Immature natural killer cell (primary cell): Measurements from ENCODE around the gene GON7. TPM values are rescaled to one million over a fixed set of nuclear protein-coding genes. Genes with fewer than 3 reads are reported as not detected.
"Not testable (repeated sequence)": the region's sequence is repeated elsewhere in the genome, so short reads cannot be mapped to it uniquely, and the experiment has no call there.

Experiments
- DNase-seq, 3 donors: peaks; one replicate each; pipeline ENCODE4 v3.0.0; 2022; ENCODE audit warnings: mixed read lengths in 1 of 3
- H3K27ac Mint-ChIP-seq, 6 donors: one replicate each; pipeline ENCODE4 v1.8.0; 2020; ENCODE audit warnings: mixed read lengths in 6 of 6, mild to moderate bottlenecking in 5 of 6, inconsistent platforms in 4 of 6, moderate library complexity in 3 of 6
- H3K27me3 Mint-ChIP-seq, 3 donors: one replicate each; pipeline ENCODE4 v1.8.0; 2020 to 2021; ENCODE audit warnings: low read depth in 3 of 3, mild to moderate bottlenecking in 3 of 3, mixed read lengths in 3 of 3, moderate library complexity in 3 of 3, inconsistent platforms in 1 of 3
- H3K36me3 Mint-ChIP-seq, 3 donors: one replicate each; pipeline ENCODE4 v1.8.0; 2020; ENCODE audit warnings: mixed read lengths in 3 of 3, inconsistent platforms in 2 of 3, mild to moderate bottlenecking in 2 of 3
- H3K4me1 Mint-ChIP-seq, 2 donors: one replicate each; pipeline ENCODE4 v1.8.0; 2020; ENCODE audit warnings: inconsistent platforms in 2 of 2, mild to moderate bottlenecking in 2 of 2, mixed read lengths in 2 of 2, moderate library complexity in 1 of 2
- H3K4me3 Mint-ChIP-seq, 5 donors: one replicate each; pipeline ENCODE4 v1.8.0; 2020; ENCODE audit warnings: mild to moderate bottlenecking in 5 of 5, mixed read lengths in 5 of 5, inconsistent platforms in 3 of 5, moderate library complexity in 3 of 5
- H3K9me3 Mint-ChIP-seq, 6 donors: one replicate each; pipeline ENCODE4 v1.8.0; 2020; ENCODE audit warnings: mild to moderate bottlenecking in 6 of 6, mixed read lengths in 6 of 6, inconsistent platforms in 4 of 6, moderate library complexity in 3 of 6
- polyA plus RNA-seq, 3 donors: library from polyadenylated mRNA; unstranded; fragments of 300-500 nt; fragmentation: Illumina TruSeq; gene quantifications; one replicate each; pipeline ENCODE4 v1.2.3, GENCODE V29; 2021

Gene GON7
- polyA plus RNA-seq, 3 donors from 2014 or later, result 22.1 to 24.8 (median 22.4) TPM

DNA sequence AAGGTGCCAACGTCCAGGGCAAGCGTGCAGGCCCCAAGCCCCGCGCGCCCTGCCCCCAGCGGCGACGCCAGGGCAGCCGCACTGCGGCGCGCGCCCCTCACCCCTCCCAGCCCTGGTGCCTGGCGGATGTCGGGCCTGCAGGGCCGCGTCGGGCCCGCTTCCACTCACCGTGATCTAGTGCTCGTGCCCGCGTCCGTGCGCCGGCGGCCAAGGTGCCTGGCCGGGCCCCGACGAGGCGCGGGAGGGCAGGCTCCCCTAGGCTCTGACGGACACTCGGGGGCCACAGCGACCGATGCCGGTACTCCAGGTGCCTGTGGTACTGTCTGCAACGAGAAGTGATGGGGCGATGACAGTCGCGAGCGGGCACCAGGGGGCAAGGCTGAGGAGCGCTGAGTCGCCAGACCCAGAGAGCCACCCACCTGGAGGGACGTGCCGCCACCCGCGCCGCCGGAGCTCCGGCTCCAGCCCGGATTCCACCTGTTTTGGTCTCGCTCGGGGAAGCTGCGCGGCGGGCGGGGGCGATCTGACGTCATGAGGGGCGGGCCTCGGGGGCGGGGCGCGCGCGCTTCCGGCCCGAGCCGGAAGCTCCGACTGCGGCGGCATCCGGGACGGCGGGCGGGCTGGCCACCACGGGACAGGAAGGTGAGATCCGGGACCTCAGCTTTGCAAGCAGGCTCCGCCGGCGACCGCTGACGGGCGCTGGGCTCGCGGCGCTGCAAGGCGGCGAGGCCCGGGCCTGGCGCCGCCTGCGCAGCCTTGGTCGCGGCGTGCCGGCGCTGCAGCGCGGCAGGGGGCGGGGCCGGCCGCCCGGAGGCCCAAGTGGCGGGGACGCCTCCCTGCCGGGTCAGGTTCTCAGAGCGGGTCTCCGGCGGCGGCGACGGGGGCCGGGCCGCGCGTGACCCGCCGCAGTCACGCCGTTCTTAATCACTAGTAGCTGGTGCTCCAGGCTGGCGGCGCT is 22.2 kb downstream of the GON7 start, which contains the start of the genes LYSET and MOAP1:
Gene LYSET (plus strand): TSS at position 927 of the 958 bp plus-strand sequence. CDS start 89 bp downstream, outside the sequence.
Gene MOAP1 (minus strand): TSS at position 507 of the 958 bp plus-strand sequence. CDS start 655 bp downstream, outside the sequence.
- peaks cover 3 to 9% (median 4%) of the 10 kb centered on the region in 3 donors for H3K36me3 Mint-ChIP-seq
- H3K27me3 Mint-ChIP-seq, result peaks cover 5 to 21% (median 17%) of the 10 kb centered on the region in 3 donors
- H3K27ac Mint-ChIP-seq, result peak within 1 kb of the TSS; percentile 96 to 98 (median 97)
- DNase-seq, result peak; percentile 92 to 95 (median 94)
- no peaks in the 10 kb centered on the region for H3K9me3 Mint-ChIP-seq
- peaks cover 34 to 42% of the 10 kb centered on the region in 2 donors for H3K4me1 Mint-ChIP-seq
- peak within 1 kb of the TSS; percentile 93 to 96 (median 94) for H3K4me3 Mint-ChIP-seq

DNA sequence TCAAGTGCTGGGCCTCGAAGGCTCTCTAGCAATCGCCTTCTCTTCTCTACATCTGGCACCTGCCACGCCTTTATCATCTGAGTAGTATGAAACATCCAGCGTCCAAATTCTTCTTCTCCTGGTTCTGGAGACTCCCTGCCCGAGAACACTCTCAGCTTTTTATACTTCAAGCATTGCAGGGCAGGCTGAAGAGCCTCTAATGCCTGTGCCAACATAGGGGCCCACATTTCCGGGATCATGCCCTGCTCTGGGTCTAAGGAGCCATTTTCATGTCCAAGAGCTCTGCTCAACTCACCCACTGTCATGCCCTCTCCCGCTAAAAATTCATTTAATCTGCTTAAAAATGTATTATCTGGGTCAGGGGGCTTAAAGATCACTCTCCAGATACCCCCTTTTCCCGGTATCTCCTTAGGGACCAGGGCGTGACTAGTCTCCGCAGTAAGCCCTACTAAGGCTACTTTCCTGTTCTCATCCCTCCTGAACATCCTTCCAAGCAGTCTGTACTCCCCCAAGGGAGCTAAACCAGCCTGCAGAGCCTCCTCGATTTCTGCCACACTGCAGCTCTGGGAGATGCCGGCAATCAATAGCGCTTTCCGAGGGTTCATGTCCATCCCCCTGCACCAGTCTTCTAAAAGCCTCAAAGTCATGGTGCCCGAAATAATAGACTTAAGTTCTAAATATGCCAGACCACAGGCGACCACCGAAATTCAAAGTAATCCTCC is 23.1 kb downstream of the GON7 start:
- Mint-ChIP-seq H3K4me3 (peak overlapping the region; percentile 83 to 89 (median 85)), H3K9me3 (no peaks in the 10 kb centered on the region), H3K27me3 (peaks cover 5 to 21% (median 17%) of the 10 kb centered on the region in 3 donors), H3K4me1 (peaks cover 34 to 42% of the 10 kb centered on the region in 2 donors), H3K27ac (peak overlapping the region; percentile 78 to 98 (median 90)), H3K36me3 (peaks cover 3 to 9% (median 4%) of the 10 kb centered on the region in 3 donors)
- no peak for DNase-seq

DNA sequence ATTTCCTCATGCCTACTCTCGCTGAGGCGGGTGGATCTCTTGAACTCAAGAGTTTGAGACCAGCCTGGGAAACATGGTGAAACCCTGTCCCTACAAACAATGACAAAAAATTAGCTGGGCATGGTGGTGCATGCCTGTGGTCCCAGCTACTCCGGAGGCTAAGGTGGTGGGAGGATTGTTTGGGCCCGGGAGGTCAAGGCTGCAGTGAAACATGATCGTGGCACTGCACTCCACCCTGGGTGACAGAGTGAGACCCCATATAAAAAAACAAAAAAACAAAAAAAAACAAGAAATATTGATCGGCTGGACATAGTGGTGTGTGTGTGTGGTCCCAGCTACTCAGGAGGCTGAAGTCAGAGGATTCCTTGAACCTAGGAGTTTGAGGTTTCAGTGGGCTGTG is 31.4 kb downstream of the GON7 start:
- Mint-ChIP-seq H3K4me3 (no peak overlapping the region), H3K36me3 (no peaks in the 10 kb centered on the region), H3K9me3 (no peaks in the 10 kb centered on the region), H3K27ac (no peak overlapping the region), H3K4me1 (no peaks in the 10 kb centered on the region), H3K27me3 (peaks cover 0 to 4% (median 3%) of the 10 kb centered on the region in 3 donors)
- no peak for DNase-seq

DNA sequence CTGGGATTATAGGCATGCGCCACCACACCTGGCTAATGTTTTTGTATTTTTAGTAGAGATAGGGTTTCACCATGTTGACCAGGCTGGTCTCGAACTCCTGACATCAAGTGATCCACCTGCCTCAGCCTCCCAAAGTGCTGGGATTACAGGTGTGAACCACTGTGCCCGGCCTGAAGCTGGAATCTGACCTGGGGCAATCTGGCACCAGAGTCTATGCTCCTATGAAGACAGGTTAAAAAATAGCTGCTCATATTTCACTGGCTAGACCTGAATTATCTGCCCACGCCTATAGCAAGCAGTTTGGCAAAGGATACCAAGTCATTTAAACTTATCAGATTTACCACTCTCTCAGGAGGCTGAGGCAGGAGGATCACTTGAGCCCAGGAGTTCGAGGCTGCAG is 32.1 kb downstream of the GON7 start:
- not testable (repeated sequence) for H3K4me3 Mint-ChIP-seq, H3K4me1 Mint-ChIP-seq, H3K27me3 Mint-ChIP-seq, DNase-seq, H3K36me3 Mint-ChIP-seq, H3K27ac Mint-ChIP-seq, H3K9me3 Mint-ChIP-seq

DNA sequence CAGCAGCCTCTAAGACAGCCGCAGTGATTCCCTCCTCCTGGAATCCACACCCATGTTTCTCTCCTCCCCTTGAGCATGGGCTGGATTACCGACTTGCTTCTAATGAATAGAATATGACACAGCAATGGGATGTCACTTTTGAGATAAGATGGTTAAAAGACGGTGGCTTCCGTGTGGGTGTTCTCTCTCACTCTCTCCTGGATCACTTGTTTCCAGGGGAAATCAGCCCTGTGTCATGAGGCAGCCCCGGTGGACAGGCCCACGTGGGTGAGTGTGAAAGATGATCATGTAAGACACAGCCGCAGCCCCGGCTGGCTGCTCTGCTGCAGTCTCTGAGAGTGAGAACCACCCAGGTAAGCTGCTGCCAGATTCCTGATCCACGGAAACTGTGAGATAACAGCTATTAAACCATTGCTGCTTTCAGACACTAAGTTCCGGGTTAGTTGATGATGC is 32.9 kb downstream of the GON7 start:
- no peak for DNase-seq
- no peaks in the 10 kb centered on the region for H3K4me1 Mint-ChIP-seq
- H3K36me3 Mint-ChIP-seq, result no peaks in the 10 kb centered on the region
- H3K27ac Mint-ChIP-seq, result no peak overlapping the region
- H3K4me3 Mint-ChIP-seq, result no peak overlapping the region
- H3K9me3 Mint-ChIP-seq, result no peaks in the 10 kb centered on the region
- H3K27me3 Mint-ChIP-seq, result peaks cover 0 to 5% (median under 1%) of the 10 kb centered on the region in 3 donors

DNA sequence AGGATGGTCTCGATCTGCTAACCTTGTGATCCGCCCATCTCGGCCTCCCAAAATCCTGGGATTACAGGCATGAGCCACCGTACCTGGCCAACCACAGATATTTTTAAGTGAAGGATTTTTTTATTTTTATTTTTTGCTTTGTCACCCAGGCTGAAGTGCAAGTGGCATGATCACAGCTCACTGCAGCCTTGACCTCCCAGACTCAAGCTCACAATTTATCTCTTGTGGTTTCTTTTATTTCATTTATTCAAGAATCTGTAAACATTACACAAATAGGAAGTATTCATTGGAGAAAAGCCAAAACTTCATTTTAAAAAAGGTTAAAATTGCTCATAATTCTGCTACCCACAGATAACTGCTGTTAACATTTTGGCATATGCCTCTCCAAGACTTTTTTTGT is 35.5 kb downstream of the GON7 start:
- Mint-ChIP-seq H3K4me3 (no peak overlapping the region), H3K27ac (no peak overlapping the region), H3K4me1 (no peaks in the 10 kb centered on the region), H3K36me3 (no peaks in the 10 kb centered on the region), H3K27me3 (peaks cover 0 to 6% (median 2%) of the 10 kb centered on the region in 3 donors), H3K9me3 (no peaks in the 10 kb centered on the region)
- DNase-seq, result no peak

DNA sequence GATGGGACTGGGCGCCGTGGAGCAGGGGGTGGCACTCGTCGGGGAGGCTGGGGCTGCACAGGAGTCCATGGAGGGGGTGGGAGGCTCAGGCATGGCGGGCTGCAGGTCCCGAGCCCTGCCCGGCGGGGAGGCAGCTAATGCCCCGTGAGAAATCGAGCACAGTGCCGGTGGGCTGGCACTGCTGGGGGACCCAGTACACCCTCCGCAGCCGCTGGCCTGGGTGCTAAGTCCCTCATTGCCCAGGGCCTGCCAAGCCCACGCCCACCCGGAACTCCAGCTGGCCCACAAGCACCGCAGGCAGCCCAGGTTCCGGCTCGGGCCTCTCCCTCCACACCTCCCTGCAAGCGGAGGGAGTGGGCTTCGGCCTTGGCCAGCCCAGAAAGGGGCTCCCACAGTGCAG is 36.7 kb downstream of the GON7 start:
- not testable (repeated sequence) for H3K4me1 Mint-ChIP-seq, H3K9me3 Mint-ChIP-seq, H3K36me3 Mint-ChIP-seq, H3K27ac Mint-ChIP-seq, H3K4me3 Mint-ChIP-seq, H3K27me3 Mint-ChIP-seq, DNase-seq

DNA sequence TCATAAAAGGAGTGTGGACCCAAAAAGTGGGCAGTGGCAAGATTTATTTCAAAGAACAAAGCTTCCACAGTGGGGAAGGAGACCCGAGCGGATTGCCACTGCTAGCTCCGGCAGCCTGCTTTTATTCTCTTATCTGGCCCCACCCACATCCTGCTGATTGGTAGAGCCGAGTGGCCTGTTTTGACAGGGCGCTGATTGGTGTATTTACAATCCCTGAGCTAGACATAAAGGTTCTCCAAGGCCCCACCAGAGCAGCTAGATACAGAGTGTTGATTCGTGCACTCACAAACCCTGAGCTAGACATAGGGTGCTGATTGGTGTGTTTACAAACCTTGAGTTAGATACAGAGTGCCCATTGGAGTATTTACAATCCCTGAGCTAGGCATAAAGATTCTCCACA is 37.2 kb downstream of the GON7 start:
- not testable (repeated sequence) for H3K36me3 Mint-ChIP-seq, H3K27me3 Mint-ChIP-seq, H3K4me3 Mint-ChIP-seq, DNase-seq, H3K27ac Mint-ChIP-seq, H3K4me1 Mint-ChIP-seq, H3K9me3 Mint-ChIP-seq

DNA sequence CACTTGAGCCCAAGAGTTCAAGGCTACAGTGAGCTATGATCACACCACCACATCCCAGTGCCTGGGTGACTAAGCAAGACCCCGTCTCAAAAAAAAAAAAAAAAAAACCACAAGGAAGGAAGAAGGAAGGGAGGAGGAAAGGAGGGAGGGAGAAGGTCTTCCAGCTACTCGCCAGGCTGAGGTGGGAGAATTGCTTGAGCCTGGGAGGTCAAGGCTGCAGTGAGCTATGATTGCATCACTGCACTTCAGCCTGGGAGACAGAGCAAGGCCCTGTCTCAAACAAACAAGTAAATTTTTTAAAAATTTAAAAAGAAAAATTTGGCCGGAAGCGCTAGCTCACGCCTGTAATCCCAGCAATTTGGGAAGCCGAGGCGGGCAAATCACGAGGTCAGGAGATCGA is 38.3 kb downstream of the GON7 start:
- H3K4me3 Mint-ChIP-seq, H3K27me3 Mint-ChIP-seq, H3K4me1 Mint-ChIP-seq, H3K9me3 Mint-ChIP-seq, H3K36me3 Mint-ChIP-seq, H3K27ac Mint-ChIP-seq, DNase-seq: not testable (repeated sequence)

DNA sequence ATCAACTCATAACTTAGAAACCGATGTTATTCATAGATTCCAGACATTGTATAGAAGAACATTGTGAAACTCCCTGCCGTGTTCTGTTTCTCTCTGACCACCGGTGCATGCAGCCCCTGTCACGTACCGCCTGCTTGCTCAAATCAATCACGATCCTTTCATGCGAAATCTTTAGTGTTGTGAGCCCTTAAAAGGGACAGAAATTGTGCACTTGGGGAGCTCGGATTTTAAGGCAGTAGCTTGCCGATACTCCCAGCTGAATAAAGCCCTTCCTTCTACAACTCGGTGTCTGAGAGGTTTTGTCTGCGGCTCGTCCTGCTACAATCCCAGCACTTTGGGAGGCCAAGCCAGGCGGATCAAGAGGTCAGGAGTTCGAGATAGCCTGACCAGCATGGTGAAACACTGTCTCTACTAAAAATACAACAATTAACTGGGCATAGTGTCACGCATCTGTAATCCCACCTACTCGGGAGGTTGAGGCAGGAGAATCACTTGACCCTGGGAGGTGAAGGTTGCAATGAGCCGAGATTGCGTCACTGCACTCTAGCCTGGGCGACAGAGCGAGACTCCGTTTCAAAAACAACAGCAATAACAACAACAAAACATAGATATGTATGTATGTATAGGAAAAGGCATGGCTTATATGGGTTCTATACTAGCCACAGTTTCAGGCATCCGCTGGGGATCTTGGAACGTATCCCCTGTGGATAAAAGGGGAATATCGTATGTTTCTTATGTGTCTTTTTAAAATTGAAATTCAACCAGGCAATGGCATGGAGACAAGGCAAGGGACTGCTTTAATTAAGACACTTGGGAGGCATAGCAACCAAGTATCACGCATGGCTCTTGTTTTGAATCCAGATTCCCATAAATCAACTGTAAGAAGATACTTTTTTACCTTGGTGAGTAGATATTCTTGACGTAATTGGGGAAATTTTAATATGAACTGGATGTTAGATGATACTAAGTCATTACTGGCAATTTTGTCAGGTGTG is 41.3 kb downstream of the GON7 start:
- not testable (repeated sequence) for H3K4me1 Mint-ChIP-seq, H3K27me3 Mint-ChIP-seq, DNase-seq, H3K9me3 Mint-ChIP-seq, H3K4me3 Mint-ChIP-seq, H3K27ac Mint-ChIP-seq, H3K36me3 Mint-ChIP-seq

DNA sequence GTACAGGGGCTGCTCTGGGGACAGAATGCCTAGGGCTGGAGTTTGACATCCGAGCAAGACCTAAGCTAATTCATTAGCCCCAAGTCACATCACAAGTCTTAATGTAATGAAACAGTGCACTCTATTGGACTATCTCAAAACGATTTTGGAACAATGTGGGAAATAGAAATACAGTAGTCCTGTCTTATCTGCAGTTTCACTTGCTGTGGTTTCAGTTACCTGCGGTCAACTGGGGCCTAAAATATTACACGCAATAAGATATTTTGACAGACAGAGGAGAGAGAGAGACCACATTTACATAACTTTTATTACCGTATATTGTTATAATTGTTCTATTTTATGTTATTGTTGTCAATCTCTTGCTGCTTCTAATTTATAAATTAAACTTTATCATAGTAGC is 43.3 kb downstream of the GON7 start:
- DNase-seq, result no peak
- Mint-ChIP-seq H3K4me1 (no peaks in the 10 kb centered on the region), H3K36me3 (no peaks in the 10 kb centered on the region)

DNA sequence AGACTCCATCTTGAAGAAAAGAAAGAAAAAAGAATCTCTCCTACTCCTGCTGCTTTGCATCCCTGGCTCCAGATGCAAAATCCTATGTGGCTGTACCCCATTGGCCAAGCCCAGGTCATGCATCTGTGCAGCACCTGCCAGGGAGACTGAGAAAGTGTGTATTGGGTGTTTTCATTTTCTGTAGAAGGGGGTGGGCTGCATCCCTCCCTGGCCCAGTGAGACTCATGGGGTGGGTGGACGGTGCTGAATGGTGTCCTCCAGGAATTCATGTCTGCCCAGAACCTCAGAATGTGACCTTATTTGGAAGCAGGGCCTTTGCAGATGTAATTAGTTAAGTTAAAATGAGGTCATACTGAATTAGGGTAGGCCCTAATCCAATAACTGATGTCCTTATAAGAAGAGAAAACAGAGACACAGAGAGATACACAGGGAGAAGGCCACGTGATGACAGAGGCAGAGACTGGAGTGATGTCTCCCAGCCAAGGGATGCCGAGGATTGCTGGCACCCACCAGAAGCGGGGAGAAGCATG is 45.4 kb downstream of the GON7 start:
- H3K9me3 Mint-ChIP-seq, result no peaks in the 10 kb centered on the region
- peaks cover 0 to 2% (median 0%) of the 10 kb centered on the region in 3 donors for H3K27me3 Mint-ChIP-seq
- no peak overlapping the region for H3K4me3 Mint-ChIP-seq
- no peaks in the 10 kb centered on the region for H3K36me3 Mint-ChIP-seq
- no peak for DNase-seq
- H3K27ac Mint-ChIP-seq, result no peak overlapping the region
- no peaks in the 10 kb centered on the region for H3K4me1 Mint-ChIP-seq

More for the DNA sequence above, 43.3 kb downstream of the GON7 start:
- Mint-ChIP-seq H3K9me3 (no peaks in the 10 kb centered on the region), H3K27me3 (no peaks in the 10 kb centered on the region), H3K27ac (no peak overlapping the region), H3K4me3 (no peak overlapping the region)

DNA sequence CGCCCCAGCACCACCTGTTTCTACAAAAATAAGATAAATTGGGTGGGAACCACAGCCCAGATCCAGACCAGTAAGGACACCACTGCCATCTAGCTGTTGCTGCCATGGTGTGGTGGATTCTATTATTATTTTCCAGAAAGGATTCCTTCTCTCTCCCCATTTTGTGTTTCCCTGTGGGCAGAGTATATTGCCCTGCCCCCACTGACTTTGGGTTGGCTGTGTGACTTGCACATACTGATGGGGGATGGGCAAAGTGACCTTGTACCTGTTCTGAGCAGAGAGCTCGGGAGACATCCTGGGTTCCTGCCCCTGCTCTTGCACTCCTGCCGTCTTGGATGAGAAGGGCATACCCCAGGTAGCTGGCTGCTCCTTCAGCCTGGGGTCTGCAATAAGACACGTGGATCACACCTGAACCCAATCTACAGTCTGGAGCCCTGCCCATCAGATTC is 46.5 kb downstream of the GON7 start:
- Mint-ChIP-seq H3K27ac (no peak overlapping the region), H3K27me3 (peaks cover 0 to 2% (median 0%) of the 10 kb centered on the region in 3 donors), H3K9me3 (no peaks in the 10 kb centered on the region), H3K4me1 (no peaks in the 10 kb centered on the region), H3K4me3 (no peak overlapping the region), H3K36me3 (no peaks in the 10 kb centered on the region)
- DNase-seq, result no peak
